ENCODE data around the gene CST5. TPM values are rescaled to one million over a fixed set of nuclear protein-coding genes. Genes with fewer than 3 reads are reported as not detected.
A peak's percentile ranks its signal among the peaks of the same experiment; 100 is the strongest.

CST5 gene
- total RNA-seq, 1 donor from 2014 or later = not detected

GRCh38 chr20:23884136-23884770, 4.7 kb upstream of the CST5 start:
- H3F3A ChIP-seq (ENCODE audit: low read depth) = no peaks in the 10 kb centered on the region
- Mint-ChIP-seq H3K4me1 (no peaks in the 10 kb centered on the region), H3K27ac (peak overlapping the region; percentile 11), H3K4me3 (no peak overlapping the region), H3K9me3 (no peaks in the 10 kb centered on the region), H3K27me3 (ENCODE audit: insufficient read depth, low read depth) (peaks cover 4% of the 10 kb centered on the region), H3K36me3 (no peaks in the 10 kb centered on the region)
- H3K9me3 ChIP-seq (ENCODE audit: low read depth) = no peaks in the 10 kb centered on the region
- H3K9ac ChIP-seq = no peak overlapping the region
- no peaks in the 10 kb centered on the region for H4K20me1 ChIP-seq (ENCODE audit: low read depth)
- no peaks in the 10 kb centered on the region for H3K79me2 ChIP-seq (ENCODE audit: low read depth)
- no peaks in the 10 kb centered on the region for H3K27me3 ChIP-seq
- DNase-seq (ENCODE audit: low spot score) = no peak
- no peaks in the 10 kb centered on the region for H3K36me3 ChIP-seq
- H3K4me2 ChIP-seq = no peak overlapping the region
- H3K27ac ChIP-seq = no peak overlapping the region
- H3K4me3 ChIP-seq = no peak overlapping the region
- H2AFZ ChIP-seq (replicated peaks) = no peak overlapping the region
- no peaks in the 10 kb centered on the region for H3K4me1 ChIP-seq
- no peak for TF ChIP-seq EZH2phosphoT487 (IDR thresholded peaks at IDR 0.05)
- TF ChIP-seq, protein P1, sequence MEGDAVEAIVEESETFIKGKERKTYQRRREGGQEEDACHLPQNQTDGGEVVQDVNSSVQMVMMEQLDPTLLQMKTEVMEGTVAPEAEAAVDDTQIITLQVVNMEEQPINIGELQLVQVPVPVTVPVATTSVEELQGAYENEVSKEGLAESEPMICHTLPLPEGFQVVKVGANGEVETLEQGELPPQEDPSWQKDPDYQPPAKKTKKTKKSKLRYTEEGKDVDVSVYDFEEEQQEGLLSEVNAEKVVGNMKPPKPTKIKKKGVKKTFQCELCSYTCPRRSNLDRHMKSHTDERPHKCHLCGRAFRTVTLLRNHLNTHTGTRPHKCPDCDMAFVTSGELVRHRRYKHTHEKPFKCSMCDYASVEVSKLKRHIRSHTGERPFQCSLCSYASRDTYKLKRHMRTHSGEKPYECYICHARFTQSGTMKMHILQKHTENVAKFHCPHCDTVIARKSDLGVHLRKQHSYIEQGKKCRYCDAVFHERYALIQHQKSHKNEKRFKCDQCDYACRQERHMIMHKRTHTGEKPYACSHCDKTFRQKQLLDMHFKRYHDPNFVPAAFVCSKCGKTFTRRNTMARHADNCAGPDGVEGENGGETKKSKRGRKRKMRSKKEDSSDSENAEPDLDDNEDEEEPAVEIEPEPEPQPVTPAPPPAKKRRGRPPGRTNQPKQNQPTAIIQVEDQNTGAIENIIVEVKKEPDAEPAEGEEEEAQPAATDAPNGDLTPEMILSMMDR (IDR thresholded peaks at IDR 0.05) = no peak
- TF ChIP-seq EZH2 (IDR thresholded peaks at IDR 0.05) = no peak

DNA sequence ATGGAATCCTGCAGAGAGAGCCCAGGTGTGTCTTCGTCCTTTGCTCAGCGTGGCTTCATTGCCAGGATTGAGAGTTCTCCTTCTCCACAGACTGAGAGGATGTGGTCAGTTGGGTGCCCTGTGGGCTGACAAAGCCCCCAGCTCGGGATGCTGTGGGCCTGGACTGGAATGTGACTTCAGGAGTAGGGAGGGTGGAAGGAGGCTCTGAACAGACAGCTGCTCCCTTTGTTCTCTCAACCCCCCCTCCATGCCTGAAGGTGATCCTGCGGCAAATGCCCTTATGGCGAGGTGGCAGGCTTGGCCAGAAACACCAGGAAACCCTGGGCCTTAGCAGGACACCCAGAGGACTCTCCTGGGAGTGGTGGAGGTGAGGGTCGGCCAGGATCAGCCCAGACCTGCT, 1.8 kb upstream of the CST5 start:
- no peaks in the 10 kb centered on the region for H3K27me3 ChIP-seq
- no peak overlapping the region for H3K4me3 ChIP-seq
- no peak overlapping the region for H2AFZ ChIP-seq (replicated peaks)
- H3K36me3 ChIP-seq = no peaks in the 10 kb centered on the region
- DNase-seq (ENCODE audit: low spot score) = no peak
- no peaks in the 10 kb centered on the region for H3K36me3 Mint-ChIP-seq
- peaks cover 4% of the 10 kb centered on the region for H3K27me3 Mint-ChIP-seq (ENCODE audit: insufficient read depth, low read depth)
- H3K4me3 Mint-ChIP-seq = no peak overlapping the region
- no peak for TF ChIP-seq EZH2 (IDR thresholded peaks at IDR 0.05)
- no peak for TF ChIP-seq EZH2phosphoT487 (IDR thresholded peaks at IDR 0.05)
- TF ChIP-seq, protein P1 (IDR thresholded peaks at IDR 0.05) = no peak
- H3K79me2 ChIP-seq (ENCODE audit: low read depth) = no peaks in the 10 kb centered on the region
- H3K9me3 Mint-ChIP-seq = no peaks in the 10 kb centered on the region
- H3K9me3 ChIP-seq (ENCODE audit: low read depth) = no peaks in the 10 kb centered on the region
- H3K27ac Mint-ChIP-seq = no peak overlapping the region
- H3K4me1 ChIP-seq = no peaks in the 10 kb centered on the region
- H3F3A ChIP-seq (ENCODE audit: low read depth) = no peaks in the 10 kb centered on the region
- H3K9ac ChIP-seq = no peak overlapping the region
- H3K4me2 ChIP-seq = no peak overlapping the region
- no peak overlapping the region for H3K27ac ChIP-seq
- no peaks in the 10 kb centered on the region for H4K20me1 ChIP-seq (ENCODE audit: low read depth)
- no peaks in the 10 kb centered on the region for H3K4me1 Mint-ChIP-seq

- Mint-ChIP-seq H3K4me3 (no peak overlapping the region), H3K4me1 (peaks cover 4% of the 10 kb centered on the region), H3K27me3 (ENCODE audit: insufficient read depth, low read depth) (peaks cover 2% of the 10 kb centered on the region), H3K27ac (no peak overlapping the region), H3K36me3 (no peaks in the 10 kb centered on the region), H3K9me3 (no peaks in the 10 kb centered on the region)
- Histone ChIP-seq H2AFZ (replicated peaks) (no peak overlapping the region), H3K9ac (no peak overlapping the region), H3K9me3 (ENCODE audit: low read depth) (no peaks in the 10 kb centered on the region), H3K4me1 (no peaks in the 10 kb centered on the region), H3F3A (ENCODE audit: low read depth) (no peaks in the 10 kb centered on the region), H3K79me2 (ENCODE audit: low read depth) (no peaks in the 10 kb centered on the region), H4K20me1 (ENCODE audit: low read depth) (no peaks in the 10 kb centered on the region), H3K27ac (no peak overlapping the region), H3K36me3 (no peaks in the 10 kb centered on the region), H3K4me2 (no peak overlapping the region), H3K27me3 (no peaks in the 10 kb centered on the region), H3K4me3 (no peak overlapping the region)
- no peak for DNase-seq (ENCODE audit: low spot score)
- TF ChIP-seq, protein P1 (IDR thresholded peaks at IDR 0.05) = no peak
These were observed 869 bp upstream of the CST5 start for GRCh38 chr20:23880417-23880816.

Measured in neural progenitor cell (in vitro differentiated cells).